IPS-15b (cell line): ENCODE measurements around the gene CDKL1.
"Not testable (repeated sequence)": the region's sequence is repeated elsewhere in the genome, so short reads cannot be mapped to it uniquely, and the experiment has no call there.

ENCODE experiments used
- H3K27me3 ChIP-seq: one replicate; pipeline ENCODE4 v1.6.1; 2013; ENCODE audit warnings: low read length; ENCODE audit not compliant: control insufficient read depth, insufficient read depth
- H3K36me3 ChIP-seq: one replicate; pipeline ENCODE4 v1.6.1; 2013; ENCODE audit warnings: low read length; ENCODE audit not compliant: control insufficient read depth, insufficient read depth
- H3K4me1 ChIP-seq: one replicate; pipeline ENCODE4 v1.6.1; 2013; ENCODE audit warnings: mild to moderate bottlenecking, low read length; ENCODE audit not compliant: control insufficient read depth, insufficient read depth
- H3K4me3 ChIP-seq: one replicate; pipeline ENCODE4 v1.5.1; 2013; ENCODE audit warnings: low read depth, low read length
- H3K9ac ChIP-seq: one replicate; pipeline ENCODE4 v1.6.1; 2013; ENCODE audit warnings: low read depth, mild to moderate bottlenecking, low read length
- H3K9me3 ChIP-seq: one replicate; pipeline ENCODE4 v1.6.1; 2013; ENCODE audit warnings: mild to moderate bottlenecking, low read length; ENCODE audit not compliant: control insufficient read depth, insufficient read depth

The CDKL1 gene

GRCh38 chr14:50363714-50364111 is 33.0 kb downstream of the CDKL1 start:
- Histone ChIP-seq H3K4me1 (no peaks in the 10 kb centered on the region), H3K9ac (no peak overlapping the region), H3K36me3 (no peaks in the 10 kb centered on the region), H3K9me3 (no peaks in the 10 kb centered on the region), H3K4me3 (no peak overlapping the region), H3K27me3 (no peaks in the 10 kb centered on the region)

GRCh38 chr14:50362764-50363713 is 33.6 kb downstream of the CDKL1 start:
- no peak overlapping the region for H3K9ac ChIP-seq
- H3K4me1 ChIP-seq, result no peaks in the 10 kb centered on the region
- no peaks in the 10 kb centered on the region for H3K36me3 ChIP-seq
- no peaks in the 10 kb centered on the region for H3K27me3 ChIP-seq
- H3K9me3 ChIP-seq, result no peaks in the 10 kb centered on the region
- no peak overlapping the region for H3K4me3 ChIP-seq

DNA sequence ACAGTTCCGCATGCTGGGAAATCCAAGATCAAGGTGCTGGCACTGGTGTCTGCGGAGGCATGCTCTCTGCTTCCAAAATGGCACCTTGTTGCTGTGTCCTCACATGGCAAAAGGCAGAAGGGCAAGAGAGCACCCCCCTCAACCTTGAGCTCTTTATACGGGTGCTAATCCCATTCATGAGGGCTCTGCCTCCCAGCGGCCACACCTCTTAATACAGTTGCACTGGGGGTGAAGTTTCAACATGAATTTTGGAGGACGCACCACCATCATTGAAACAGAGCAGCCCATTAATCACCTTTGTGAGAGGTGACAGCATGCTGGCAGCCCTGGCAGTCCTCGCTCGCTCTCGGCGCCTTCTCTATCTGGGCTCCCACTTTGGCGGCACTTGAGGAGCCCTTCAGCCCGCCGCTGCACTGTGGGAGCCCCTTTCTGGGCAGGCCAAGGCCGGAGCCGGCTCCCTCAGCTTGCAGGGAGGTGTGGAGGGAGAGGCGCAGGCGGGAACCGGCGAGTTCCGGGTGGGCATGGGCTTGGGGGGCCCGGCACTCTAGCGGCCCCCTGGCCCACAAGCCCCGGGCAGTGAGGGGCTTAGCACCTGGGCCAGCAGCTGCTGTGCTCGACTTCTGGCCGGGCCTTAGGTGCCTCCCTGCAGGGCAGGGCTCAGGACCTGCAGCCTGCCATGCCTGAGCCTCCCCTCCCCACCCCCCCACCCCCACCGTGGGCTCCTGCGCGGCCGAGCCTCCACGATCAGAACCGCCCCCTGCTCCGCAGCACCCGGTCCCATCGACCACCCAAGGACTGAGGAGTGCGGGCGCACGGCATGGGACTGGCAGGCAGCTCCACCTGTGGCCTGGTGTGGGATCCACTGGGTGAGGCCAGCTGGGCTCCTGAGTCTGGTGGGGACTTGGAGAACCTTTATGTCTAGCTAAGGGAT is 34.9 kb downstream of the CDKL1 start:
- not testable (repeated sequence) for H3K4me1 ChIP-seq, H3K9me3 ChIP-seq, H3K27me3 ChIP-seq, H3K9ac ChIP-seq, H3K4me3 ChIP-seq, H3K36me3 ChIP-seq

DNA sequence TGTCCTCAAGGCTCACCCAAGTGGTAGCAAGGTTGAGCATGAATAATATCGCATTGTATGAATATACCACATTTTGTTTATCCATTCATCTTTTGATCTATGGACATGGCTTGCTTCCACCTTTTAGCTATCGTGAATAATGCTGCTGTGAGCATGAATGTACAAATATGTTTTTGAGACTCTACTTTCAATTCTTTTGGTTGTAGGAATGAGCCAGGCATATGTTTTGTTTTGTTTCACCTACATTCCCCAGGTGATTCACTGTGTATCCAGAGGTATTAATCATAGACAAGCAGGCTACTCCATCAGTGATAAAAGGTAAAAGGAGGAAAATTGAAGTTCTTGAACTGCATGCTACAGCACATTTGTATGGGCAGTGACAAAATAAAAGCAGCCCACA is 35.8 kb downstream of the CDKL1 start:
- Histone ChIP-seq H3K36me3 (no peaks in the 10 kb centered on the region), H3K27me3 (no peaks in the 10 kb centered on the region), H3K9me3 (no peaks in the 10 kb centered on the region), H3K4me1 (no peaks in the 10 kb centered on the region), H3K4me3 (no peak overlapping the region), H3K9ac (no peak overlapping the region)

DNA sequence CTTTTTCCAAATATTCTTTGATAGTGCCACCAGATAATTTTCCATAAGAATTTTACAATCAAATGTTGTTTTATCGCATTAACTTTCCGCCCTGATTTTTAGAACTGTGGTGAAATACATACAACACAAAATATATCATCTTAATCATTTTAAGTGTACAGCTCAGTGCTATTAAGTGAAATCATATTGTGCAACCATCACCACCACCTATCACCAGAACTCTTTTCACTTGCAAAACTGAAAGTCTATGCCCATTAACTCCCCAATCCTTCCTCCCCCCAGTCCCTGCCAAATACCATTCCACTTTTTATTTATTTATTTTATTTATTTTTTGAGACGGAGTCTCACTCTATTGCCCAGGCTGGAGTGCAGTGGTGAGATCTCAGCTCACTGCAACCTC is 36.6 kb downstream of the CDKL1 start:
- Histone ChIP-seq H3K36me3 (no peaks in the 10 kb centered on the region), H3K27me3 (no peaks in the 10 kb centered on the region), H3K9me3 (no peaks in the 10 kb centered on the region), H3K9ac (no peak overlapping the region), H3K4me1 (no peaks in the 10 kb centered on the region), H3K4me3 (no peak overlapping the region)

- no peaks in the 10 kb centered on the region for H3K27me3 ChIP-seq
- no peaks in the 10 kb centered on the region for H3K9me3 ChIP-seq
- H3K36me3 ChIP-seq, result no peaks in the 10 kb centered on the region
- no peaks in the 10 kb centered on the region for H3K4me1 ChIP-seq
- no peak overlapping the region for H3K9ac ChIP-seq
- no peak overlapping the region for H3K4me3 ChIP-seq
Observed at GRCh38 chr14:50359631-50360030, 37.0 kb downstream of the CDKL1 start.

DNA sequence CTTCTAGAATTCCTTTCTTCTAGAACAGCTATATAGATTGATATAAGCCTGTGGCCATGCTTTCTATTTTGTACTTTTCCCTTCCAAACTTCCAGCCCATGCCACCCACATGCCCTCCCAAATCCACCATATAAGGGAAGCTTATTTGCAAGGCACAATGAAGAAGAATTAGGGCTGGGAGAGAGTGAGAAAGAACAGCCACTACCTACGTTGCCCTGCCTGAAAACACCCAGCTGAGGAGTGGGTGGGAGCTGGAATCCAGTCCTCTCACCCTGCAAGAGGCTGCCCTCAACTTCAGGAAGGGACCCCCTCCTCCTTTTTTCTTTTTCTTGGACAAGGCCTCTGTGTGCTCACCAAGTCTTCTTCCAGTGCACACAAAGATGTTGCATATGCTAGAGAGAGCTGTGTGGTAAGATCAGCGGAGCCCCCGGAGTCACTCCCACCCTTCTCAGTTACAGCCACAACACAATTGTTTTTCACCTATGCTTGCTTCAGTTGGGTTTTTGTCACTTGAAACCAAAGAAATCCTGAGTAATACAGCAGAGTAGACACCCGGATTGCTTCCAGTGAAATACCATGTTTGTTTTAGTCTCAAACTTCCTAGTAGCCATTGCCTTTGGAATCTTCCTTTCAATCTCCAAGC is 38.8 kb downstream of the CDKL1 start:
- no peaks in the 10 kb centered on the region for H3K4me1 ChIP-seq
- no peak overlapping the region for H3K4me3 ChIP-seq
- H3K9me3 ChIP-seq, result no peaks in the 10 kb centered on the region
- H3K36me3 ChIP-seq, result no peaks in the 10 kb centered on the region
- no peak overlapping the region for H3K9ac ChIP-seq
- H3K27me3 ChIP-seq, result no peaks in the 10 kb centered on the region

DNA sequence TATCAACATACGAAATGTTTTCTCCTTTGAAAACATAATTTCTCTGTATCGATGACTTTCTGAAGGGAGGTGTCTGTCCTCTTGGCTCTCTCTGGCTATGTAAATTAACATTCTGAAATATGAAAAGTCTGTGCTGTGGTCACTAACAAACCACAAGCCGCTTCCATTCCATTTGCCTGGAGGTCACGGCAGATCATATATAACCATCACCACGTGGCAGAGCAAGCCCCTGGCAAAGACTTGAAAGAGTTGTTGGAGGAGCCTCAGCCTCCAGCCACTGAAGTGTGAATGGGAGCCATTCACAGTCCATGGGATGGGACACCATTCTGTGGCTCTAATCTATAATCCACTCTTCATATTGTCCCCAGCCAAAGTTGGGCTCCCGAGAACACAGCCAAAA is 39.6 kb downstream of the CDKL1 start:
- no peaks in the 10 kb centered on the region for H3K27me3 ChIP-seq
- no peaks in the 10 kb centered on the region for H3K9me3 ChIP-seq
- no peak overlapping the region for H3K4me3 ChIP-seq
- no peaks in the 10 kb centered on the region for H3K36me3 ChIP-seq
- no peak overlapping the region for H3K9ac ChIP-seq
- no peaks in the 10 kb centered on the region for H3K4me1 ChIP-seq

DNA sequence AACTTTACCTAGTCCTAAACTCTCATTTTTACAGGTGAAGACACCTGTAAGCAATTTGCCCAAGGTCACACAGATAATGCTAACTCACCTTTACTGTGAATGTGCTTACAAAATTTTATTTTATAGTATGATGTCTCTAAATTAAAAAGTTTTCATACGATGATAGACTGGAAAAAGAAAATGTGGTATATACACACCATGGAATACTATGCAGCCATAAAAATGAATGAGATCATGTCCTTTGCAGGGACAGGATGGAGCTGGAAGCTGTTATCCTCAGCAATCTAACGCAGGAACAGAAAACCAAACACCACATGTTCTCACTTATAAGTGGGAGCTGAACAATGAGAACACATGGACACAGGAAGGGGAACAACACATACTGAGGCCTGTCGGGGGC is 40.4 kb downstream of the CDKL1 start:
- H3K9me3 ChIP-seq, H3K9ac ChIP-seq, H3K4me1 ChIP-seq, H3K4me3 ChIP-seq, H3K36me3 ChIP-seq, H3K27me3 ChIP-seq: not testable (repeated sequence)

GRCh38 chr14:50355692-50356091 is 41.0 kb downstream of the CDKL1 start:
- no peak overlapping the region for H3K4me3 ChIP-seq

GRCh38 chr14:50354527-50354926 is 42.2 kb downstream of the CDKL1 start:
- Histone ChIP-seq H3K9me3 (no peaks in the 10 kb centered on the region), H3K9ac (no peak overlapping the region), H3K36me3 (no peaks in the 10 kb centered on the region), H3K27me3 (no peaks in the 10 kb centered on the region), H3K4me1 (no peaks in the 10 kb centered on the region), H3K4me3 (no peak overlapping the region)

More at GRCh38 chr14:50355692-50356091, 41.0 kb downstream of the CDKL1 start:
- H3K4me1 ChIP-seq, result no peaks in the 10 kb centered on the region
- no peak overlapping the region for H3K9ac ChIP-seq
- no peaks in the 10 kb centered on the region for H3K9me3 ChIP-seq
- no peaks in the 10 kb centered on the region for H3K27me3 ChIP-seq
- no peaks in the 10 kb centered on the region for H3K36me3 ChIP-seq
